HK-2 (cell line): ENCODE data around the gene RAP1GAP2.
A peak's percentile ranks its signal among the peaks of the same experiment; 100 is the strongest.

Source experiments
- DNase-seq: peaks from one replicate; pipeline ENCODE4 v3.0.0-alpha.2; 2018; ENCODE audit not compliant: unreplicated experiment

The RAP1GAP2 gene

DNA sequence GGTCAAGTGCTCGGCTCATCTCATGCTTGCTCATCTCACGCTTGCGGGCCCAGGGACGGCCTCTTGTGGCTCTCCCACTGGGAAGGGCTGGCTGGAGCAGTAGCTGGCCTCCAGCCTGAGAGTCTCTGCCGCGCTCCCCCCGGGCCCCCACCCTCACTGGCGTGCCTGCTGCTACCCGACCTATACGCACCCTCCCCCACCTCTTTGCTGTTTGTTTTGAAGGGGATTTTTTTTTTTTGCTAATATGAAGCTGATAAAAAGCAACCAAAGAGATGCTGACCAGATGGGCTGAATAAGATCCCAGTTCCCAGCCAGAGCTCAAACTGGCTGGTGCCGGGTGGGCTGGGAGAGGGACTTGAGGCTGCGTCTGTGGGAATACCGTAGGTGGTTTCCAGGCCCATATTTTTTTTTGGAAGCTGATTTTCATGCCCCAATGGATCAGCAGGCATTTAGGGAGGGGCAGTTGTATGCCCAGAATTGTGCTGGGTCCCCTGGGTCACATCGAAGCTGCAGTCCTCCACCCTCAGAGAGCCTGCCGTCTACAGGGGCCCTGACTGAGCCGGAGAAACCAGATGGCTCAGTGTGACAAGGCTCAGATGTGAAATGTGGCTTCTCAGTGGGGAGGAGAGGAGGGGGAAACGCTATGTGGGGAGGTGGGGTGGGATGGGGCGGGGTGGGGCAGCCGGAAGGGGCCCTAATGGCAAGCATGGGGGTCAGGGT lies 115.0 kb downstream of the RAP1GAP2 start:
- no peak for DNase-seq

- DNase-seq: no peak
These were observed 115.5 kb downstream of the RAP1GAP2 start for GRCh38 chr17:2911755-2912111.

DNA sequence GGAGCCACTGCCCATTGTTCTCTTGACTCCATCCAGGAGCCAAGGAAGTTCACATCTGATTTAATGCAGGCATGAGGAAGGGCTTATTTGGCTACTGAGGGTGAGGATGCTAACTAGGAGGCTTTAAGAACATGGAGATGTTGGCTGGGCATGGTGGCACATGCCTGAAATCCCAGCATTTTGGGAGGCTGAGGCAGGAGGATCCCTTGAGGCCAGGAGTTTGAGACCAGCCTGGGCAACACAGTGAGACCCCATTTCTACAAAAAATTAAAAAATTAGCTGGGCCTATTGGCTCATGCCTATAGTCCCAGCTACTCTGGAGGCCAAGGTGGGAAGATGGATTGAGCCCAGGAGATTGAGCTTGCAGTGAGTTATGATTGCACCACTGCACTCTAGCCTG lies 116.5 kb downstream of the RAP1GAP2 start:
- no peak for DNase-seq

- no peak for DNase-seq
These were observed 120.2 kb downstream of the RAP1GAP2 start for GRCh38 chr17:2916461-2916860.

DNA sequence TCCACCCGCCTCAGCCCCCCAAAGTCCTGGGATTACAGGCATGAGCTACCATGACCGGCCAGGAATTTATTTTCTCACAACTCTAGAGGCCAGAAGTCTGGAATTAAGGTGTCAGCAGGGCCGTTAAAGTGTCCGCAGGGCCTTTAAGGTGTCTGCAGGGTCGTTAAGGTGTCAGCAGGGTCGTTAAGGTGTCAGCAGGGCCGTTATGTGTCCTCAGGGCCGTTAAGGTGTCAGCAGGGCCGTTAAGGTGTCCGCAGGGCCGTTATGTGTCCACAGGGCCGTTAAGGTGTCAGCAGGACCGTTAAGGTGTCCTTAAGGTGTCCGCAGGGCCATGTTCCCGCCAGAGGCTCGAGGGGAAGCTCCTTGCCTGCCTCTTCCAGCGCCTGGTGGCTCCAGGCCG lies 125.2 kb downstream of the RAP1GAP2 start:
- no peak for DNase-seq

DNA sequence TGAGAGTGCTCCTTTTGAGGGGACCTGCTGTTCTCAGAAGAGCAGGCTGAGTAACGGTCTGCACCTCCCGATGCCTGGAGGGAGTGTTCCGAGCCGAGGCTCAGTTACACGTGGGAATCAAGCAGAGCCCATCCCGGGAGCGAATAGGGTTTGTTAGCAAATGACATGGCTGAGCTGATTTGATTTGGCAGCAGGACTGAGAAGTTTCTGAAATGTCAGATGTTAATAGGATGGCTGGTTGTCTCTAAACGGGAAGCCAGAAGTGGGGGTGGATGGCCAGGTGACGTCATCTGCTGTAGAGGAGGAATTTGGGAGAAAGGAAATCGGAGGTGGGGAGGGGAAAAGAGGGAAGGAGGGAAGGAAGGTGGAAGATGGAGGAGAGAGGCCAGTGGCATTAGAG lies 128.0 kb downstream of the RAP1GAP2 start:
- no peak for DNase-seq

DNA sequence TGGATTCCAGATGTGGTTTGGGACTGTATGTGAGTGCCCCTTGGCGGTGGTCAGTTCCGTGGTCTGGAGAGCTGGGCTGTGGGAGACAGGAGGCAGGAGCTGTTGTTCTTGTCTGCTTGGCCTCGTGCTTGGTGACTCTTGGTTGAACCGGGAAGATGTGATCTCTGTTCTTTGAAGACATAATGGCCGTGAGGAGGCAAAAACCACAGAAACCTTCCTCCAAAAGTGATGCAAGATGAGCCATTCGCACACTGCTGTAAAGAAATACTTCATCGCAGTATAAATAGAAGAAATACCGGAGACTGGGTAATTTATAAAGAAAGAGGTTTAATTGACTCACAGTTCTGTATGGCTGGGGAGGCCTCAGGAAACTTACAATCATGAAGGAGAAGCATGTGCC lies 128.8 kb downstream of the RAP1GAP2 start:
- no peak for DNase-seq

DNA sequence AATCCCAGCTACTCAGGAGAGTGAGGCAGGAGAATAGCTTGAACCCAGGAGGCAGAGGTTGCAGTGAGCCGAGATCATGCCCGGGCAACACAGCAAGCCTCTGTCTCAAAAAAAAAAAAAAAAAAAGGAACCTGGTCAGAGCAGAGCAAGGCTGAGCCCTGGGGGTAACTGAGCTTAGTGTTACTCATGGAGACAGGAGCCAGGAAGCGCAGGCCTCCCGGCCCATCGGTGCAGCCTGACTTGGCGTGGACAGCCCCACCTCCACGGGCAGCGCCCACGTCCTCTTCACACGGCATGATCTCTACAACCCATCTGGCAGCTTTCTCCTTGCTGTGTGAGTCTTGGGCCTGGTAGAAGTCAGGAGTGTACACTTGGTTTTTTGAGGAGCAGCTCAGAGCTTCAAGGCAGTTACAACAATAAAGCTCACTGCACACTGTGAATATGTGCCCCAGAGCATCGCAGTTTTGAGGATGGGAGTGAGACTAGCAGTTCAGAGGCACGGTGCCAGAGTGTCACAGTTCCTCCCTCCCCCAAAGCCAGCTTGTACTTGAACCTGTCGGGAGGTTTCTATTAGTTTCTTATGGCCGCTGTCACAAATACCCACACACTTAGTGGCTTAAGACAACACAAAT lies 129.9 kb downstream of the RAP1GAP2 start:
- DNase-seq: no peak

- no peak for DNase-seq
These were observed 132.2 kb downstream of the RAP1GAP2 start for GRCh38 chr17:2928294-2928890.

GRCh38 chr17:2929881-2930533 lies 133.8 kb downstream of the RAP1GAP2 start:
- peak; percentile 18 for DNase-seq

GRCh38 chr17:2931876-2932275 lies 135.6 kb downstream of the RAP1GAP2 start:
- no peak for DNase-seq

DNA sequence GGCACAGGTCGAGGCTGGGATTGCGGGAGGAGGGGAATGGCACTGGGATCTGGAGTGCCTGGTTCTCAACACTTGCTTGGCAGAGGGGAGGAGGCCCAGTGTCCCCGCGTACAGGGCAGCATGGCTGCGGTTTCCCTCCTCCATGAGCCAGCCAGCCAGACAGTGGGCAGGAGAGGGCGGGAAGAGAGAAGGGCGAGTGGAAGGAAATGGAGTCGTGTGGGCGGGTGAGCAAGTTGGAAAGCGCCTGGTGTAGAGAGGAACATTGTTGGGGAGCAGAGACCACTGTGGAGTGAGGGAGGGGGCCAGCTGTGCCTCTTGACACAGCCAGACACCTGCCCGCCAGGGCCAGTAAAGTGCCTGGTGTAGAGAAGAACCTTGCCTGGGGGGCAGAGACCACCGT lies 136.7 kb downstream of the RAP1GAP2 start:
- no peak for DNase-seq

DNA sequence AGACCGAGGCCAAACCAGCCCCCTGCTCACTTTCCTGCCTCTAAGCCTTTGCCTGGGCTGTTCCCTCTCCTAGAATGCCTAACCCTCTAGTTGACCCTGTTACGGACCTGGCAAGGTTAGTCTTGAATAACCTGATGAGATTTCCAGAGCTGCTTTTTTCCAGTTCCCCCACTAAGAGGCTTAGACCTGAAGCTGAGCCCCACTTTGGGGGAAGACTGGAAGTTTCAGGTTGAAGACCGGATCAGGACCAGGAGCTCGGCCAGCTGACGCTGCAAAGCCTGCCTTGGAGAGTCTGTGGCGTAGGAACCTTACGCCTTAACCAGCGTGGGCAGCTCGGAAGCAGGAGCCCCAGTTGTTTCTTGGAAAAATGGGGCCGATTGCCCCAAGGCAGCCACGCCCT lies 137.4 kb downstream of the RAP1GAP2 start:
- no peak for DNase-seq

DNA sequence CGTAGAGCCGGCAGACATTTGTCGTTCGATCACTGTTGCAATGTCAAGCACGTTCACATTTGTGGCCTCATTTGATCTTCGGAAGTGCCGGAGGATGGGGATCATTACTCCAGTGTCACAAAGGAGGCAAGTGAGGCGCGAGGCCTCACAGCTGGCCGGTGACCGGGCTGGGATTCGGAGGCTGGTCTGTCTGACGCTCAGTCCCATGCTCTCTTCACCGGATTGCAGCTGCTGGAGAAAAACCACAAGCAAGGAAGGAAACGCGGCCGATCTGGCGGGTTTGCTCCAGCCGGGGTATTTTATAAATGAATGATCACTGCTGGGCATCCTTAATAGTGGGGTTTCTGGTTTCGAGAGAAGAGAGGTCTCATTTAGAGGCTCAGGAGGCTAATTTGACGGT lies 139.4 kb downstream of the RAP1GAP2 start:
- no peak for DNase-seq

DNA sequence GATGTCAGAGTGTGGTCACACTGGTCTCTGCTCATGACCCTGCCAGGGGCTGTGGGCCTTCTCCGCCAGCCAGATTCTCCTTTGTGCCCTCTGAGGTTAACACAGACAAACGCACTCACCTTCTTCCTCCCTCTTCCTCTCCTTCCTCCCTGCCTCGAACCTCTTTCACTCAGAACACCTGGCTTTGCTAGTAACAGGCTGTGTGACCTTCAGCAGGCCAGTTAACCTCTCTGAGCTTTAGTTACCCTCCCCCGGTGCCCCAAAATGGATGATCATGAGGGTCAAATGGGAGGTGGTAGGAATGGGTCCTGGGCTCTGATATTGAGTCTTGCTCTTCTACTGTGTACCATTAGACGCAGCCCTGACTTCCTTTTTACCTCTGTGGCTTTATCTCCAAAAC lies 140.1 kb downstream of the RAP1GAP2 start:
- DNase-seq: no peak

GRCh38 chr17:2936771-2937321 lies 140.6 kb downstream of the RAP1GAP2 start:
- no peak for DNase-seq

GRCh38 chr17:2937331-2938003 lies 141.2 kb downstream of the RAP1GAP2 start:
- DNase-seq: no peak

- DNase-seq: no peak
These were observed 143.6 kb downstream of the RAP1GAP2 start for GRCh38 chr17:2939714-2940351.

- no peak for DNase-seq
These were observed 144.1 kb downstream of the RAP1GAP2 start for GRCh38 chr17:2940352-2940751.

DNA sequence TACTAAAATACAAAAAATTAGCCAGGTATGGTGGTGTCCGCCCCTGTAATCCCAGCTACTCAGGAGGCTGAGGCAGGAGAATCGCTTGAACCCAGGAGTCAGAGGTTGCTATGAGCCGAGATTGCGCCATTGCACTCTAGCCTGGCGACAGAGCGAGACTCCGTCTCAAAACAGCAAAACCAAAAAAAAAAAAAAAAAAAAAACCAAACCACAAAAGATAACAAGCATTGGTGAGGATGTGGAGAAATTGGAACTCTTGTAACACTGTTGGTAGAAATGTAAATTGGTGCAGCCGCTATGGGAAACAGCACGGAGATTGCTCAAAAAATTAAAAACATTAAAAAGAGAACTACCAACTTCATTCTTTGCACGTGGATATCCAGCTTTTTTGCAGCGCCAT lies 147.7 kb downstream of the RAP1GAP2 start:
- DNase-seq: no peak

DNA sequence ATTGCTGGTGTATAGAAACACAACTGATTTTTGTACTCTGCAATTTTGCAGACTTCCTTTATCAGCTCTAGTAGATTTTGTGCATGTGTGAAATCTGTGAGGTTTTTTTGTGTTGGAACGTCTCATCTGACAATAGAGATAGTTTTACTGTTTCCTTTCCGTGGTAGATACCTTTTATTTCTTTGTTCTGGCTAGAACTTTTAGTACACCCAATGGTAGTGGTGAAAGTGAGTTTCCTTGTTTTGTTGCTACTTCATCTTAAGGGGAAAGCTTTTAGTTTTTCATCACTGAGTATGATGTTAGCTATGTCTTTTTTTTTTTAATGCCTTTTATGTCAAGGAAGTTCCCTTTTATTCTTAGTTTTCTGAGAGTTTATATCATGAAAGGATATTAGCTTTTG lies 149.1 kb downstream of the RAP1GAP2 start:
- DNase-seq: no peak

DNA sequence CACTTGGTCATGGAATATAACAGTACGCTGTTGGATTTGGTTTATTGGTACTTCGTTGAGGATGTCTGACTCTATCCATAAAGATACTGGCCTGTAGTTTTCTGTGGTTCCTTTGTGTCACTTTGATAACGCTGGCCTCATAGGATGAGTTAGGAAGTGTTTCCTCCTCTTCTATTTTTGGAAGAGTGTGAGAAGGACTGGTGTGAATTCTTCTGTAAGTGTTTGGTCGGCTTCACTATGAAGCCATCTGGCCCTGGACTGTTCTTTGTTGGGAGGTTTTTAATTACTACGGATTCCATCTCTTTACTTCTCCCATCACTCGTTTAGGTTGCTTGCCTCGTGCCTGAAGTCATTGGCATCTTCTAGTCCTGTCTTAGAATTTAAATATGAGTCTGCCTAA lies 149.9 kb downstream of the RAP1GAP2 start:
- no peak for DNase-seq
